ENCODE results near the gene TM2D1.

TM2D1 gene

DNA sequence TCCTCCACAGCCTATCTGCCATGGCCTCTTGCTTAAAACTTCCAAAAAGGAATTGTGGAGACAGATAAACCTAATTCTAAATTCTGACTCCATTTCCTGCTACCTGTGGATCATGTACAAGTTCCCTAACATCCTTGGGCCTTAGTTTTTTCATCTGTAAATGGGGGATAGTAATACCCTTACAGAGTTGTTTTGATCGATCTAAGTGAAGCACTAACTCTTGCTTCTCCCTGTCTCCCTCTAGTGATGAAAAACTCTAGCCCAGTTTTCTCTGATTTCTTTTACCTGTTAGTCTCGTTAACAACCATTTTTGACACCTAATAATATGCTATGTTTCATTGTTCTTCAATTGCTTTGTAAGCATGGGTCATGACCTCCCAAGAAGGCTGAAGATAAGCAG, 65.9 kb downstream of the TM2D1 start:
- Histone ChIP-seq H3K79me1 (replicated peaks; ENCODE audit: low read length, poor library complexity, severe bottlenecking) (no peaks in the 10 kb centered on the region), H2BK5ac (ENCODE audit: low read depth, low read length, poor library complexity, severe bottlenecking) (no peak overlapping the region), H3K4me1 (ENCODE audit: control insufficient read depth, insufficient read depth, low read depth, low read length) (no peaks in the 10 kb centered on the region), H2BK12ac (ENCODE audit: low read length in 2 of 2) (no peak overlapping the region), H2BK15ac (ENCODE audit: low read depth, poor library complexity, severe bottlenecking) (no peak overlapping the region), H3K27ac (ENCODE audit: low read length, poor library complexity, severe bottlenecking) (no peak overlapping the region), H2BK120ac (ENCODE audit: low read depth, low read length) (no peak overlapping the region), H3K4me3 (ENCODE audit: insufficient read depth in 1 of 2, low read depth in 1 of 2, low read length in 2 of 2) (no peak overlapping the region), H3K27me3 (ENCODE audit: control insufficient read depth in 1 of 2, insufficient read depth in 1 of 2, low read length in 2 of 2) (no peaks in the 10 kb centered on the region), H3K14ac (ENCODE audit: low read length in 2 of 2) (no peak overlapping the region), H3K9me3 (ENCODE audit: control insufficient read depth, low read length) (no peaks in the 10 kb centered on the region), H3K4me2 (ENCODE audit: low read length, poor library complexity, severe bottlenecking) (no peak overlapping the region), H3K4ac (ENCODE audit: low read depth in 1 of 2, low read length in 2 of 2) (no peak overlapping the region), H4K91ac (ENCODE audit: low read length) (no peak overlapping the region), H3K18ac (ENCODE audit: low read depth in 1 of 2, low read length in 2 of 2) (no peak overlapping the region), H2AK5ac (ENCODE audit: low read length, severe bottlenecking) (no peak overlapping the region), H3K9ac (ENCODE audit: low read length) (no peak overlapping the region), H3K36me3 (ENCODE audit: control insufficient read depth in 1 of 2, insufficient read depth in 2 of 2, low read depth in 1 of 2, low read length in 2 of 2) (no peaks in the 10 kb centered on the region), H3K23ac (ENCODE audit: low read length in 2 of 2) (no peak overlapping the region), H2AFZ (ENCODE audit: low read depth, low read length) (no peak overlapping the region), H4K8ac (ENCODE audit: low read length) (no peak overlapping the region)
- DNase-seq: no peak
- 100% methylated on average over 1 of the region's 2 CpGs for WGBS

DNA sequence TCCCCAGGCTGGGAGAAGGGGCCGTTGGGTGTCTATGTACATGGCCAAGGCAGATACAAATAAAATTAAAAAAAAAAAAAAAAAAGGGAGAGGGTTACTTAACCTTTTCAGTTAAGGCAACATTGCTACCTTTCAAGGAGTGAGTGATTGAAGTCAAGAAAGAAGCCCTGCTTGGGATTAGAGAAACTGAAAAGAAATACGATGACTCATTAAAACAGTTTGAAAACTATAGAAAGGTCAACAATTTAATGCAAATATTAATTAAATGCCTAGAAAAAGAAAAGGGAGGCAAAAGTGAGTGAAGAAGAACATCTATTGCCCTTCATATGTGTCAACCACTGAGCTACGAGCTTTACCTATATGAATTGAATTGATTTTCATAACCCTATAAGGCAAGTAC, 69.5 kb downstream of the TM2D1 start:
- H4K8ac ChIP-seq (ENCODE audit: low read length): no peak overlapping the region
- no peak overlapping the region for H2BK5ac ChIP-seq (ENCODE audit: low read depth, low read length, poor library complexity, severe bottlenecking)
- H3K18ac ChIP-seq (ENCODE audit: low read depth in 1 of 2, low read length in 2 of 2): no peak overlapping the region
- no peak overlapping the region for H3K4ac ChIP-seq (ENCODE audit: low read depth in 1 of 2, low read length in 2 of 2)
- no peak overlapping the region for H2AK5ac ChIP-seq (ENCODE audit: low read length, severe bottlenecking)
- H3K27ac ChIP-seq (ENCODE audit: low read length, poor library complexity, severe bottlenecking): no peak overlapping the region
- no peak overlapping the region for H3K4me2 ChIP-seq (ENCODE audit: low read length, poor library complexity, severe bottlenecking)
- H2BK12ac ChIP-seq (ENCODE audit: low read length in 2 of 2): no peak overlapping the region
- no peaks in the 10 kb centered on the region for H3K79me1 ChIP-seq (replicated peaks; ENCODE audit: low read length, poor library complexity, severe bottlenecking)
- WGBS: 100% methylated on average over 1 of the region's 3 CpGs
- H3K23ac ChIP-seq (ENCODE audit: low read length in 2 of 2): no peak overlapping the region
- no peaks in the 10 kb centered on the region for H3K4me1 ChIP-seq (ENCODE audit: control insufficient read depth, insufficient read depth, low read depth, low read length)
- no peak overlapping the region for H2AFZ ChIP-seq (ENCODE audit: low read depth, low read length)
- H3K36me3 ChIP-seq (ENCODE audit: control insufficient read depth in 1 of 2, insufficient read depth in 2 of 2, low read depth in 1 of 2, low read length in 2 of 2): no peaks in the 10 kb centered on the region
- H2BK120ac ChIP-seq (ENCODE audit: low read depth, low read length): no peak overlapping the region
- no peak overlapping the region for H4K91ac ChIP-seq (ENCODE audit: low read length)
- no peak for DNase-seq
- H3K14ac ChIP-seq (ENCODE audit: low read length in 2 of 2): no peak overlapping the region
- no peak overlapping the region for H2BK15ac ChIP-seq (ENCODE audit: low read depth, poor library complexity, severe bottlenecking)
- no peaks in the 10 kb centered on the region for H3K27me3 ChIP-seq (ENCODE audit: control insufficient read depth in 1 of 2, insufficient read depth in 1 of 2, low read length in 2 of 2)
- no peak overlapping the region for H3K9ac ChIP-seq (ENCODE audit: low read length)
- no peak overlapping the region for H3K4me3 ChIP-seq (ENCODE audit: insufficient read depth in 1 of 2, low read depth in 1 of 2, low read length in 2 of 2)
- no peaks in the 10 kb centered on the region for H3K9me3 ChIP-seq (ENCODE audit: control insufficient read depth, low read length)

DNA sequence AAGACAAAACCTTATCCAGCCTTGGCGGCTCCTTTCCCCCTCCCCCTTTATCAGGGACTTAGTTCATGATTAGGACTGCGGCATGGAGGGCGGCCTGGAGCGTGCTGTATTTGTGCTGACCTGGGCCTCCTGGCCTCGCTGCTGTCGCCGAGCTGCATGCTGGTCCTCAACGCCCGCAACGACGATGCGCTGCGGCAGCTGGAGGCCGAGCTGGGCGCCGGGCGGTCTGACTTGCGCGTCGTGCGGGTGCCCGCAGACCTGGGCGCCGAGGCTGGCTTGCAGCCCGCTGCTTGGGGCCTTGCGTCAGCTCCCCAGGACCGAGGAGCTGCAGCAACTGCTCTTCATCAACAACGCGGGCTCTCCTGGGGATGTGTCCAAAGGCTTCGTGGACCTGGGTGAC, 70.9 kb downstream of the TM2D1 start:
- no peak overlapping the region for H4K91ac ChIP-seq (ENCODE audit: low read length)
- H3K9ac ChIP-seq (ENCODE audit: low read length): no peak overlapping the region
- no peak overlapping the region for H2BK15ac ChIP-seq (ENCODE audit: low read depth, poor library complexity, severe bottlenecking)
- no peak overlapping the region for H3K27ac ChIP-seq (ENCODE audit: low read length, poor library complexity, severe bottlenecking)
- no peak overlapping the region for H2AK5ac ChIP-seq (ENCODE audit: low read length, severe bottlenecking)
- H3K23ac ChIP-seq (ENCODE audit: low read length in 2 of 2): no peak overlapping the region
- H3K18ac ChIP-seq (ENCODE audit: low read depth in 1 of 2, low read length in 2 of 2): no peak overlapping the region
- H3K9me3 ChIP-seq (ENCODE audit: control insufficient read depth, low read length): no peaks in the 10 kb centered on the region
- H4K8ac ChIP-seq (ENCODE audit: low read length): no peak overlapping the region
- no peak overlapping the region for H3K4me3 ChIP-seq (ENCODE audit: insufficient read depth in 1 of 2, low read depth in 1 of 2, low read length in 2 of 2)
- H3K4me1 ChIP-seq (ENCODE audit: control insufficient read depth, insufficient read depth, low read depth, low read length): no peaks in the 10 kb centered on the region
- no peak overlapping the region for H3K4ac ChIP-seq (ENCODE audit: low read depth in 1 of 2, low read length in 2 of 2)
- H2BK120ac ChIP-seq (ENCODE audit: low read depth, low read length): no peak overlapping the region
- no peaks in the 10 kb centered on the region for H3K36me3 ChIP-seq (ENCODE audit: control insufficient read depth in 1 of 2, insufficient read depth in 2 of 2, low read depth in 1 of 2, low read length in 2 of 2)
- no peak for DNase-seq
- no peak overlapping the region for H2BK5ac ChIP-seq (ENCODE audit: low read depth, low read length, poor library complexity, severe bottlenecking)
- no peak overlapping the region for H2BK12ac ChIP-seq (ENCODE audit: low read length in 2 of 2)
- no peaks in the 10 kb centered on the region for H3K79me1 ChIP-seq (replicated peaks; ENCODE audit: low read length, poor library complexity, severe bottlenecking)
- H3K14ac ChIP-seq (ENCODE audit: low read length in 2 of 2): no peak overlapping the region
- no peaks in the 10 kb centered on the region for H3K27me3 ChIP-seq (ENCODE audit: control insufficient read depth in 1 of 2, insufficient read depth in 1 of 2, low read length in 2 of 2)
- WGBS: 94% methylated on average over 30 of the region's 30 CpGs
- no peak overlapping the region for H2AFZ ChIP-seq (ENCODE audit: low read depth, low read length)
- no peak overlapping the region for H3K4me2 ChIP-seq (ENCODE audit: low read length, poor library complexity, severe bottlenecking)

DNA sequence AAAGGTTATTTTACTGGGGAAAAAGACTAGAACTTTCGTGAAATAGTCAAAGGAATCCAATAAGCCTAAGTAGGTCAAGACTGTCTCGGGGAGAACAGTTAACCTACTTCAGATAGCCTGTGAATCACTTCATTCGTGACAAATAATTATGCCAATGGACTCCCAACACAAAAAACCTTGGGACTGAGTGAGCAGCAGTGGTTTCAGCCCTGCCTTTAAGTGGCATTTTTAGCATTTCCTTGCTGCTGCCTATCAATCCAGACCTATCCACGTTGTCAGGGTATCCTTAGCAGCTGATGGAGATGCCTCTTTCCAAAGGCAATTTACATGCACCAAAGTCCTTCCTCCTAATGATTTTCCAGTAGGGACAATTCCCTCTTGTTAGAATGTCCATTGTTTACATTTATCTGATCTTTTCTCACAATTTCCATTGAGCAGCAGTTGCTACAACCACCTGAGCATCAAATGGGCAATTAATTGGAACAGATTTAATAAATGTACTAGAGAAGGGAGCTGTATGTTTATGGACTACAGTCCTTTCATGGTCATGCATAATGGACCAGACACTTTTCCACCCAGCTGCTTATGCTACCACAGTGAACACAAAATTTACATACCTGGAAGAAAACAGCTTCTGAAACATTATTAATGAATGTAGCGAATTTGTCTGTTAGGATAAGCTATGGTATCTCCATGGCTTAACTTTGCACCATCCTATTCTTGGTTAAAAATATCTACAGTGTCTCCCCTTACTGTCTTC, 75.8 kb downstream of the TM2D1 start:
- no peak overlapping the region for H3K14ac ChIP-seq (ENCODE audit: low read length in 2 of 2)
- H3K4me1 ChIP-seq (ENCODE audit: control insufficient read depth, insufficient read depth, low read depth, low read length): no peaks in the 10 kb centered on the region

More for the DNA sequence above, 75.8 kb downstream of the TM2D1 start:
- Histone ChIP-seq H4K8ac (ENCODE audit: low read length) (no peak overlapping the region), H2AFZ (ENCODE audit: low read depth, low read length) (no peak overlapping the region), H2BK120ac (ENCODE audit: low read depth, low read length) (no peak overlapping the region), H2AK5ac (ENCODE audit: low read length, severe bottlenecking) (no peak overlapping the region), H3K4ac (ENCODE audit: low read depth in 1 of 2, low read length in 2 of 2) (no peak overlapping the region), H3K27ac (ENCODE audit: low read length, poor library complexity, severe bottlenecking) (no peak overlapping the region), H3K27me3 (ENCODE audit: control insufficient read depth in 1 of 2, insufficient read depth in 1 of 2, low read length in 2 of 2) (no peaks in the 10 kb centered on the region), H3K9me3 (ENCODE audit: control insufficient read depth, low read length) (no peaks in the 10 kb centered on the region), H4K91ac (ENCODE audit: low read length) (no peak overlapping the region), H3K18ac (ENCODE audit: low read depth in 1 of 2, low read length in 2 of 2) (no peak overlapping the region), H3K79me1 (replicated peaks; ENCODE audit: low read length, poor library complexity, severe bottlenecking) (no peaks in the 10 kb centered on the region), H3K4me3 (ENCODE audit: insufficient read depth in 1 of 2, low read depth in 1 of 2, low read length in 2 of 2) (no peak overlapping the region), H3K23ac (ENCODE audit: low read length in 2 of 2) (no peak overlapping the region), H3K9ac (ENCODE audit: low read length) (no peak overlapping the region), H2BK5ac (ENCODE audit: low read depth, low read length, poor library complexity, severe bottlenecking) (no peak overlapping the region), H2BK15ac (ENCODE audit: low read depth, poor library complexity, severe bottlenecking) (no peak overlapping the region), H3K4me2 (ENCODE audit: low read length, poor library complexity, severe bottlenecking) (no peak overlapping the region), H2BK12ac (ENCODE audit: low read length in 2 of 2) (no peak overlapping the region), H3K36me3 (ENCODE audit: control insufficient read depth in 1 of 2, insufficient read depth in 2 of 2, low read depth in 1 of 2, low read length in 2 of 2) (no peaks in the 10 kb centered on the region)
- DNase-seq: no peak
- WGBS: 75% methylated on average over 4 of the region's 5 CpGs
